Measurements from ENCODE around the gene NOCT.

GRCh38 chr4:139042981-139043460 is 27.4 kb downstream of the NOCT start:
- no peak for TF ChIP-seq CTCF (IDR thresholded peaks at IDR 0.05; ENCODE audit: poor library complexity)
- no peak for TF ChIP-seq EZH2phosphoT487 (IDR thresholded peaks at IDR 0.05; ENCODE audit: low read depth, severe bottlenecking, unreplicated experiment)

Measured in hepatocyte (in vitro differentiated cells).